GM12801 (cell line): Measurements from ENCODE around the gene INVS.

Experiments
- CTCF ChIP-seq: IDR thresholded peaks from one replicate; pipeline ENCODE4 v1.5.1; 2011; ENCODE audit warnings: control low read depth; ENCODE audit not compliant: insufficient read length; ENCODE audit errors: extremely low read depth

Gene INVS

DNA sequence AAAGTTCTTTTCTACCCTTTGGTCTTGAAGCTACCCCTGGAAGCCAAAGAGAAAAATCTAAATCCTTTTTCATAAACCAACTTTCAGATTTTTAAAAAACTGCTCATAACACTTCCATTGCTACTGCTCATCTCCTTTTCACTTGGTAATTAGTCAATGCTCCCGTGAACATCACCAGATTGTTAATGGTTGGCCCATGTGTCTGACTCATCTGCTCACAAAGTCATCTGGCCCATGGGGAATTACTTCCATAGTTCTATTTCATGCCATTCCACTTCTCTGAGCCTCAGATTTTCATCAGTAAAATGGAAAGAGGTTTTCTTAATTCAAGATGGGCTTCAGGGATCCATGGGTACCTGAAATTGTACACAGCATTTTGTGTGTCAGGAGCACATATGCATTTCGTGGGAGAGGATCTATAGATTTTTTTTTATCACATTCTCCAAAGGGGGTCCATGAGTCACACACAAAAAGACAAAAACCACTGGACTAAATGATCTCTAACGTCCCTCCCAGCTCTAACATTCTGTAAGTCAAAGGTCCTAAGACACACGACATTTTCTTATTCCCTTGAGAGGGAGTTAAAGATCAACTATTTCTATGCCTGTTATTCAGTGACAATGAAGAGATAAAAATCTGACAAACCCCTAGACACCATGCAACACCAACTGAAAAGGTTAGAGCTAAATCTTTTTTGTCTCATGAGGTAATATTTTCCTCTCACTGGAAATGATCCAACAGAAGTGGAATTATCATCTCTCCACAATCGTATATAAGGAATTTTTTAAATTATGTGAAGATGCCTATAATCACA lies 178.3 kb downstream of the INVS start:
- no peak for TF ChIP-seq CTCF

GRCh38 chr9:100281066-100281465 lies 182.0 kb downstream of the INVS start:
- TF ChIP-seq CTCF = no peak

DNA sequence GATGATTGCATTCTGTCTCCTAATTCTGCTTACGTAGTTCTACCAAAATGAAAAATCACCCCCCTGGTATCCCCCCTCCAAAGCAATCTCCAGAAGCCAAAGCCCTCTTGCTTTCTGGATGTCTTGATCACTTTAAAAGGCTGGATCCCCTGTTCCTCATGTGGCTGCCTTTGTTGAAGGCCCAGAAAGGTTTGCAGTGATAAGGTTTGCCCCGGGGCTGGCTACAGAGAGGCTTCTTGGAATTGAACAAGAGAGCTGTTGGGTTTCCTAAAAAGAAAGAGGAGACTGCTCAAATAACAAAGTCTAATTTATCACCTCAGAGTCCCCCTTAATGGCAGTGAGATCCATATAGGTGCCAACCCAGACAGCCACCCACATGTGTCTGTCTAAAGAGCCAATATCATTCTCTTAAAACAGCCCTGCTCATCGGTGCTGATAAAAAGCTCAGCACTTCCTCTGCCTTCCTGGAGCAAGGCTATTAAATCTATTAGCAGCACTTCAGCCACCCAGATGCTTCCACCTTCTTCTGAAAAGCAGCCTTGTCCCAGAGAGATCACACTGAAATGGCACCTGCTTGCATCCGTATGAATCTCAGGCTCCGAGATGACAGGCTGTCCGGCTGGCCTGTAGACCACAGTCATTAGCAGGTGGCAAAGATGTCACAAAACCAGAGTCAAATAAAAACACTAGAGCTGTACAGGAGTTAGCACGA lies 182.8 kb downstream of the INVS start:
- no peak for TF ChIP-seq CTCF

GRCh38 chr9:100282388-100282719 lies 183.3 kb downstream of the INVS start:
- TF ChIP-seq CTCF = no peak

DNA sequence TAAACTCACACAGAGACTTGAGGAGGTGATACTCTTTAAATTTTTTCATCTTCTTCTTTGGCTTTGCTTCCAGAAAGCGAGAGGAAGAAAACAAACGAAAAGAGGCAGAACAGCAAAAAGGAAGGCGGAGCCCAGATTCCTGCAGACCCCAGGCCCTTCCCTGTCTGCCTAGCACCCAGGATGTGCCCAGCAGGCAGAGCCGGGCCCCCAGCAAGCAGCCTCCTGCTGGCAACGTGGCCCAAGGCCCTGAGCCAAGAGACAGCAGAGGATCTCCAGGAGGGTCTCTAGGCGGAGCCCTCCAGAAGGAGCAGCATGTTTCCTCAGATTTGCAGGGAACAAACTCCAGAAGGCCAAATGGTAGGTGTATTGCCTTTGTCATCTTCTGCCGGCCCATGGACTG lies 185.2 kb downstream of the INVS start:
- TF ChIP-seq CTCF = no peak

DNA sequence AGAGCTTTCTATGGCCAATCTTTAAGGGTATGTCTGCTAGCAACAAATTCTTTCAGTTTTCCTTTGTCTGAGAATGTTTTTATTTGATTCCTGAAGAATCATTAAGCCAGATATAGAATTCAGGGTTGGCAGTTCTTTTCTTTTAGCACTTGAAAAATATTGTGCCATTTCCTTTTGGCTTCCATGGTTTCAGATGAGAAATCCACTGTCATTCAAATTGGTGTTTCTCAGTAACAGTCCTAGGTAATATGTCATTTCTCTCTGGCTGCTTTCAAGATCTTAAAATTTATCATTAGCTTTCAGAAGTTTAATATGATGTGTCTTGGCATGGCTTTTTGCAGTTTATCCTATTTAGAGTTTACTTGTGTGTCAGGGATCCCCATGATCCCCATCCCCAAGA lies 186.0 kb downstream of the INVS start:
- TF ChIP-seq CTCF = no peak

GRCh38 chr9:100285601-100286000 lies 186.6 kb downstream of the INVS start:
- no peak for TF ChIP-seq CTCF
